DOHH2 (cell line): ENCODE results near the gene PCGF3.

Source experiments
- H3F3A ChIP-seq: fragments of 200-600 bp; sonication (generic), shearing (Covaris generic); 2 replicates; pipeline ENCODE4 v1.6.0; 2016; ENCODE audit warnings: antibody characterized with exemption, mild to moderate bottlenecking; ENCODE audit not compliant: control insufficient read depth, insufficient read depth
- H3K27ac ChIP-seq: fragments of 200-600 bp; sonication (generic); 2 replicates; pipeline ENCODE4 v1.5.1; 2014; ENCODE audit warnings: low read depth, mild to moderate bottlenecking, low read length, moderate library complexity
- H3K27me3 ChIP-seq: fragments of 200-600 bp; sonication (generic); 2 replicates; pipeline ENCODE4 v1.6.1; 2014; ENCODE audit warnings: mild to moderate bottlenecking, low read length, mixed read lengths; ENCODE audit not compliant: control insufficient read depth
- H3K36me3 ChIP-seq: fragments of 200-600 bp; sonication (generic); 2 replicates; pipeline ENCODE4 v1.6.1; 2014; ENCODE audit warnings: mild to moderate bottlenecking, low read length, moderate library complexity, mixed read lengths; ENCODE audit not compliant: control insufficient read depth
- H3K4me1 ChIP-seq: fragments of 200-600 bp; sonication (generic); 2 replicates; pipeline ENCODE4 v1.6.1; 2014; ENCODE audit warnings: mild to moderate bottlenecking, low read length, mixed read lengths; ENCODE audit not compliant: control insufficient read depth
- H3K4me2 ChIP-seq: fragments of 200-600 bp; sonication (generic); 2 replicates; pipeline ENCODE4 v1.6.0; 2014; ENCODE audit warnings: mild to moderate bottlenecking, low read length, moderate library complexity
- H3K4me3 ChIP-seq: fragments of 200-600 bp; sonication (generic); 2 replicates; pipeline ENCODE4 v1.5.1; 2014; ENCODE audit warnings: mild to moderate bottlenecking, low read length, mixed read lengths
- H3K79me2 ChIP-seq: fragments of 200-600 bp; sonication (generic); 2 replicates; pipeline ENCODE4 v1.6.1; 2014; ENCODE audit warnings: mild to moderate bottlenecking, low read length, mixed read lengths; ENCODE audit not compliant: control insufficient read depth
- H3K9me2 ChIP-seq: fragments of 200-600 bp; sonication (generic); replicated peaks from 2 replicates; pipeline ENCODE4 v1.6.1; 2014; ENCODE audit warnings: mild to moderate bottlenecking, low read length, mixed read lengths; ENCODE audit not compliant: control insufficient read depth
- H3K9me3 ChIP-seq: fragments of 200-600 bp; sonication (generic); 2 replicates; pipeline ENCODE4 v1.6.1; 2014; ENCODE audit warnings: antibody characterized with exemption, low read length, mixed read lengths; ENCODE audit not compliant: control insufficient read depth, insufficient read depth
- H4K20me1 ChIP-seq: fragments of 200-600 bp; sonication (generic); 2 replicates; pipeline ENCODE4 v1.6.0; 2014; ENCODE audit warnings: low read depth, mild to moderate bottlenecking, antibody characterized with exemption, low read length, moderate library complexity; ENCODE audit not compliant: control insufficient read depth, insufficient read depth
- CTCF ChIP-seq: fragments of 200-600 bp; sonication (generic); IDR thresholded peaks from one replicate; pipeline ENCODE4 v1.5.1; 2014; ENCODE audit warnings: antibody characterized with exemption, mild to moderate bottlenecking, low read depth, low read length; ENCODE audit not compliant: poor library complexity, severe bottlenecking
- EZH2phosphoT487 ChIP-seq: fragments of 200-600 bp; sonication (generic); IDR thresholded peaks from 2 replicates; pipeline ENCODE4 v1.6.1; 2017; ENCODE audit warnings: borderline replicate concordance, mild to moderate bottlenecking, antibody characterized with exemption, low read length, moderate library complexity, mixed read lengths

PCGF3 gene

GRCh38 chr4:793941-794621 is 88.4 kb downstream of the PCGF3 start:
- H3K9me3 ChIP-seq = no peaks in the 10 kb centered on the region
- peaks cover 38% of the 10 kb centered on the region for H3F3A ChIP-seq
- H3K79me2 ChIP-seq = 0 out of 2 replicates have a peak, but pooled peaks cover 2% of the 10 kb centered on the region
- no peaks in the 10 kb centered on the region for H3K27me3 ChIP-seq
- H3K4me1 ChIP-seq = peaks cover 78% of the 10 kb centered on the region
- peak overlapping the region; percentile 76 for H3K4me3 ChIP-seq
- H3K36me3 ChIP-seq = no peaks in the 10 kb centered on the region
- no peak for TF ChIP-seq CTCF
- no peak for TF ChIP-seq EZH2phosphoT487
- H4K20me1 ChIP-seq = no peaks in the 10 kb centered on the region
- peak overlapping the region; percentile 97 for H3K27ac ChIP-seq
- H3K4me2 ChIP-seq = peak overlapping the region; percentile 96
- no peaks in the 10 kb centered on the region for H3K9me2 ChIP-seq

- Histone ChIP-seq H3K9me2 (no peaks in the 10 kb centered on the region), H4K20me1 (no peaks in the 10 kb centered on the region), H3K27ac (peak overlapping the region; percentile 97), H3K79me2 (0 out of 2 replicates have a peak, but pooled peaks cover 2% of the 10 kb centered on the region), H3K36me3 (no peaks in the 10 kb centered on the region), H3K4me1 (peaks cover 88% of the 10 kb centered on the region), H3K27me3 (no peaks in the 10 kb centered on the region), H3K9me3 (no peaks in the 10 kb centered on the region), H3K4me2 (peak overlapping the region; percentile 96), H3K4me3 (peak overlapping the region; percentile 76), H3F3A (peaks cover 41% of the 10 kb centered on the region)
- TF ChIP-seq CTCF (peak; percentile 35), EZH2phosphoT487 (no peak)
Measured at GRCh38 chr4:794900-795725, 89.5 kb downstream of the PCGF3 start.

- H4K20me1 ChIP-seq = no peaks in the 10 kb centered on the region
- peak overlapping the region; percentile 96 for H3K4me2 ChIP-seq
- H3F3A ChIP-seq = peaks cover 42% of the 10 kb centered on the region
- H3K9me2 ChIP-seq = no peaks in the 10 kb centered on the region
- H3K9me3 ChIP-seq = no peaks in the 10 kb centered on the region
- H3K27me3 ChIP-seq = no peaks in the 10 kb centered on the region
- H3K27ac ChIP-seq = peak overlapping the region; percentile 97
- H3K4me1 ChIP-seq = peaks cover 90% of the 10 kb centered on the region
- H3K79me2 ChIP-seq = 0 out of 2 replicates have a peak, but pooled peaks cover 2% of the 10 kb centered on the region
- no peaks in the 10 kb centered on the region for H3K36me3 ChIP-seq
- peak overlapping the region; percentile 76 for H3K4me3 ChIP-seq
- no peak for TF ChIP-seq EZH2phosphoT487
- TF ChIP-seq CTCF = no peak
Measured at GRCh38 chr4:795726-796119, 90.1 kb downstream of the PCGF3 start.
